ENCODE results near the gene TESPA1.

TESPA1 gene

DNA sequence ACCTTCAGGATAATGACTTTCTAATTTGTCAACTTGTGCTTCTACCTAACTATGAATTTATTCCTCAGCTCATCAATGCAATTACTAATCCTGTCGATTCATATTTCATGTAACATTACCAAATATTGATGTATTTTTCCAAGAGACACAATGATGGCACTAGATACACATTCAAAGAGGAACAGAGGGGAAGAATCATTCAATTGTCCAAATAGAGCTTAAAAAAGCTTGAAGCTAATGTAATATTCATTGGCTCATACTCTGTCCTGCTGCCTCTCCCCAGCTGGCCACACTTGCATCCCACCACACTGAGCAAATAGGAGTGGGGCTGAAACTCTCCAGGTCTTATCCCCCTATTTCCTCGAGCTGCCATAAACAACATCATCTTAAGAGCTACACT, 9.3 kb downstream of the TESPA1 start:
- Histone ChIP-seq H3K36me3 (ENCODE audit: control insufficient read depth, low read length) (peaks cover 46% of the 10 kb centered on the region), H3K4me1 (ENCODE audit: control insufficient read depth, low read length) (peaks cover 3% of the 10 kb centered on the region; the same call in 1 of the 2 replicates), H3K4me2 (ENCODE audit: low read length) (no peak overlapping the region), H3K9me3 (ENCODE audit: control insufficient read depth, insufficient read depth, low read length) (no peaks in the 10 kb centered on the region), H3K9me2 (replicated peaks; ENCODE audit: control insufficient read depth, low read length) (no peaks in the 10 kb centered on the region), H3K27me3 (ENCODE audit: control insufficient read depth, low read length) (no peaks in the 10 kb centered on the region), H3K27ac (ENCODE audit: low read depth, low read length) (no peak overlapping the region), H3K4me3 (ENCODE audit: low read length) (no peak overlapping the region), H3F3A (ENCODE audit: control insufficient read depth, insufficient read depth) (no peaks in the 10 kb centered on the region), H4K20me1 (ENCODE audit: control insufficient read depth, insufficient read depth, low read depth, low read length) (no peaks in the 10 kb centered on the region), H3K79me2 (ENCODE audit: control insufficient read depth, low read length) (0 out of 2 replicates have a peak, but pooled peaks cover 1% of the 10 kb centered on the region)
- TF ChIP-seq, protein P1, sequence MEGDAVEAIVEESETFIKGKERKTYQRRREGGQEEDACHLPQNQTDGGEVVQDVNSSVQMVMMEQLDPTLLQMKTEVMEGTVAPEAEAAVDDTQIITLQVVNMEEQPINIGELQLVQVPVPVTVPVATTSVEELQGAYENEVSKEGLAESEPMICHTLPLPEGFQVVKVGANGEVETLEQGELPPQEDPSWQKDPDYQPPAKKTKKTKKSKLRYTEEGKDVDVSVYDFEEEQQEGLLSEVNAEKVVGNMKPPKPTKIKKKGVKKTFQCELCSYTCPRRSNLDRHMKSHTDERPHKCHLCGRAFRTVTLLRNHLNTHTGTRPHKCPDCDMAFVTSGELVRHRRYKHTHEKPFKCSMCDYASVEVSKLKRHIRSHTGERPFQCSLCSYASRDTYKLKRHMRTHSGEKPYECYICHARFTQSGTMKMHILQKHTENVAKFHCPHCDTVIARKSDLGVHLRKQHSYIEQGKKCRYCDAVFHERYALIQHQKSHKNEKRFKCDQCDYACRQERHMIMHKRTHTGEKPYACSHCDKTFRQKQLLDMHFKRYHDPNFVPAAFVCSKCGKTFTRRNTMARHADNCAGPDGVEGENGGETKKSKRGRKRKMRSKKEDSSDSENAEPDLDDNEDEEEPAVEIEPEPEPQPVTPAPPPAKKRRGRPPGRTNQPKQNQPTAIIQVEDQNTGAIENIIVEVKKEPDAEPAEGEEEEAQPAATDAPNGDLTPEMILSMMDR (IDR thresholded peaks at IDR 0.05; ENCODE audit: low read depth, low read length, poor library complexity, severe bottlenecking), result no peak
- TF ChIP-seq EZH2phosphoT487 (IDR thresholded peaks at IDR 0.05; ENCODE audit: borderline replicate concordance, low read length), result no peak

DNA sequence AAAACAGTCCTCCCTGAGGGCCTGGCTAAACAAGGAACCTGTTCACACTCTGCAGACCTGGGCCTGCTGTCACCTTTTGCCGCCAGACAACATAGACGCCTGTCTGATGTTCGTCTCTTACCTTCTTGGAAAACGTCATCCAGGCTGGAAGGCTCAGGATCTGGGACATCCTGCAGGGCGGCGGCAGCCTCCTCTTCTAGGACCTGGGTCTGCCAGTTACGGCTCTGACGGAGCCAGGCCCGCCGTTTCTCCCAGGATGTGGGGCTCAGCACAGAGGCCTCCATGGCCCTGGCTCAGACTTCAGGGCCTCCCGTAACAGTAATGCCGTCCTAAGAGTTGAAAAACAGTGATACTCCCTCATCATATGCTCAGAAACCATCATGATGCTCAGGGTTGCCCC, 10.3 kb downstream of the TESPA1 start:
- H3K4me2 ChIP-seq (ENCODE audit: low read length), result no peak overlapping the region
- no peak overlapping the region for H3K27ac ChIP-seq (ENCODE audit: low read depth, low read length)
- peaks cover 3% of the 10 kb centered on the region; the same call in 1 of the 2 replicates for H3K4me1 ChIP-seq (ENCODE audit: control insufficient read depth, low read length)
- H3K9me3 ChIP-seq (ENCODE audit: control insufficient read depth, insufficient read depth, low read length), result no peaks in the 10 kb centered on the region
- H3K27me3 ChIP-seq (ENCODE audit: control insufficient read depth, low read length), result no peaks in the 10 kb centered on the region
- H3K79me2 ChIP-seq (ENCODE audit: control insufficient read depth, low read length), result no peaks in the 10 kb centered on the region
- no peak overlapping the region for H3K4me3 ChIP-seq (ENCODE audit: low read length)
- H3F3A ChIP-seq (ENCODE audit: control insufficient read depth, insufficient read depth), result no peaks in the 10 kb centered on the region
- peaks cover 36% of the 10 kb centered on the region for H3K36me3 ChIP-seq (ENCODE audit: control insufficient read depth, low read length)
- no peaks in the 10 kb centered on the region for H4K20me1 ChIP-seq (ENCODE audit: control insufficient read depth, insufficient read depth, low read depth, low read length)
- TF ChIP-seq, protein P1 (IDR thresholded peaks at IDR 0.05; ENCODE audit: low read depth, low read length, poor library complexity, severe bottlenecking), result no peak
- TF ChIP-seq EZH2phosphoT487 (IDR thresholded peaks at IDR 0.05; ENCODE audit: borderline replicate concordance, low read length), result no peak
- H3K9me2 ChIP-seq (replicated peaks; ENCODE audit: control insufficient read depth, low read length), result no peaks in the 10 kb centered on the region

GRCh38 chr12:54973556-54973955, 11.0 kb downstream of the TESPA1 start:
- TF ChIP-seq, protein P1 (IDR thresholded peaks at IDR 0.05; ENCODE audit: low read depth, low read length, poor library complexity, severe bottlenecking), result no peak
- TF ChIP-seq EZH2phosphoT487 (IDR thresholded peaks at IDR 0.05; ENCODE audit: borderline replicate concordance, low read length), result no peak
- Histone ChIP-seq H3K4me2 (ENCODE audit: low read length) (no peak overlapping the region), H3K9me2 (replicated peaks; ENCODE audit: control insufficient read depth, low read length) (no peaks in the 10 kb centered on the region), H4K20me1 (ENCODE audit: control insufficient read depth, insufficient read depth, low read depth, low read length) (no peaks in the 10 kb centered on the region), H3K4me1 (ENCODE audit: control insufficient read depth, low read length) (peaks cover under 1% of the 10 kb centered on the region; the same call in 1 of the 2 replicates), H3K4me3 (ENCODE audit: low read length) (no peak overlapping the region), H3K27ac (ENCODE audit: low read depth, low read length) (no peak overlapping the region), H3K9me3 (ENCODE audit: control insufficient read depth, insufficient read depth, low read length) (no peaks in the 10 kb centered on the region), H3K79me2 (ENCODE audit: control insufficient read depth, low read length) (no peaks in the 10 kb centered on the region), H3F3A (ENCODE audit: control insufficient read depth, insufficient read depth) (no peaks in the 10 kb centered on the region), H3K36me3 (ENCODE audit: control insufficient read depth, low read length) (peaks cover 32% of the 10 kb centered on the region), H3K27me3 (ENCODE audit: control insufficient read depth, low read length) (no peaks in the 10 kb centered on the region)

Measured in DOHH2 (cell line).